HuH-7.5 (cell line): ENCODE data around the gene NAGK.

Experiments used
- DNase-seq: peaks from one replicate; pipeline ENCODE4 v3.0.0; 2011; ENCODE audit warnings: low spot score

Gene NAGK

DNA sequence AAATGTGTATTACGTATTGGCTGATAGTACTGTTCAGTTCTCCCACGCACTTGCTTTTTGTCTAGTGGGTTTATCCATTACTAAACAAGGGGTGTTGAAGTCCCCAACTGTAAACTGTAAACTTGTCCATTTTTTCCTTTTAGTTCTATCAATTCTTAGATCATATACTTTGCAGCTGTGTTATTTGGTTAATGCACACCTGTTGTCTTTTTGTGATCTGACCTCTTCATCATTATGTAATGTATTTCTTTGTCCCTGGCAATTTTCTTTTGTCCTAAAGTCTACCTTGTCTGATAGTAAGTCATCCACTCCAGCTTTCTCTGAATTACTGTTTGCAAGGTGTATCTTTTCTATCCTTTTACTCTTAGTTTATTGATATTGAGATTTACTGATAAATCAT, 39.6 kb downstream of the NAGK start:
- DNase-seq, result no peak

DNA sequence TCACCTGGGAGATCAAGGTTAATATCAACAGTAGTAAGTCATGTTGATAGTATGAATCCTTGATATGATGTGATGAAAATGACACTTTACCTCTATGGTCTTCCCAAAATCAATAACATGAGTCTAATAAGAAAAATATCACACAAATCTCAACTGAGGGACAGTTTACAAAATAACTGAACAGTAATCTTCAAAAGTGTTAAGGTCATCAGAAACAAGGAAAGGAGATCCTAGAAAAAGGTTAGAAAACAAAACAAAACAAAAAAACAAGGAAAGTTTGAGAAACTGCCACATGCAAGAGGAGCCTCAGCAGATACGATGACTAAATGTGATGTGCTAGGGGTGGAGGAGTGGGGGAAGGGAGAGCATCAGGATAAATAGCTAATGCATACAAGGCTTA, 45.4 kb downstream of the NAGK start:
- no peak for DNase-seq

DNA sequence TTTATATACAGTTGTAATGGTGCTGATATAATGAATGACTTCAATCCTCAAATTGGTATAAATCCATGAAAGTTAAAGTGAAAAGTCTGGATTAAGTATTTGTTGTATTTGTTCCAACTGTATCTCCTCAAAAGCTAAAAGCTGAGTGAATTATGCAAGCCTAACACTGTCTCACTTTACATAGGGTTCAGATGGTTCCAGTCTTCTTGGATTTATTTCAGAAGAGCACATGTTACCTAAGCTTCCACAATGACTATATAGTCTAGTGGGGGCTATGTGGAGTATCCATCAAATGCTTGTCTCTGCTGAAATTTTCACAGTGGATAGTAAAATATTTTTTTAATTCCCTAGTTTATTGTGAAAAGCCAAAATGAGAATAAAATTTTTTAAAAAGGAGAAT, 48.6 kb downstream of the NAGK start:
- no peak for DNase-seq

DNA sequence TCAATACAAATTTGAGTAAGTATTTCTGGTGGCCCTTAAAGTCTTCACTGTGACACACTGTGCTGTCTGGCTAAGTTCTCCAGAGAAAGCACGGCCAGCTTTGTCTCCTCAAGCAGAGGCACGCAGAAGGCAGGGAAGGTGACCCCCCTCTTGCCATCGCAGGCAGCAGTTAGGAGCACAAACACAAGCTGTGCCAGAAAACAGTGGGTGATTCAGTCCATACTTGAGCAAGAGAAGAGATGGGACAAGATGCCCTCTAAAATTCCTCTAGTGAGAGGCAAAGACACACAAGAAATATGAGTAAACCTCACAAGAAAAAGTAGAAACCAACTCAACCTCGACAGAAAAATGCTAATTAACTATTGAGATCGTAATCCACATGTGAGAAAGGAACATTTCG, 51.7 kb downstream of the NAGK start:
- no peak for DNase-seq

DNA sequence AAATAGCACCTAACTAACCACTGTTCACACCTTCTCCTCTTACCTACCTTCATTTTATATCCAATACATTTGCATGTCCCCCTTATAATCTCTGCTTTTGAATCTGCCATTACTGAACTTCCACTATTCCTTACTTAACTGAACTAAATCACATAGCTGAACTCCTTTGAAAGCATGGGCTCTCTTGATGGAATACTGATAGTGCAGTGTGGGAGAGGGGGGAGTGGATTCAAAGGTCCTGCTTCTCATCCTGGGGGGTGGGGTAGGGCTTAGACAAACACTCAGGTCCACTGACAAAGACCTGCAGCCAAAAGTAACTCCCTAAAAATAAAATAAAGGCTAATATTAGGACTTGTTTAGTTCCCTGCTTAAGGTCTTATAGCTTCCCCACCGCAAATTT, 53.0 kb downstream of the NAGK start:
- DNase-seq, result no peak

DNA sequence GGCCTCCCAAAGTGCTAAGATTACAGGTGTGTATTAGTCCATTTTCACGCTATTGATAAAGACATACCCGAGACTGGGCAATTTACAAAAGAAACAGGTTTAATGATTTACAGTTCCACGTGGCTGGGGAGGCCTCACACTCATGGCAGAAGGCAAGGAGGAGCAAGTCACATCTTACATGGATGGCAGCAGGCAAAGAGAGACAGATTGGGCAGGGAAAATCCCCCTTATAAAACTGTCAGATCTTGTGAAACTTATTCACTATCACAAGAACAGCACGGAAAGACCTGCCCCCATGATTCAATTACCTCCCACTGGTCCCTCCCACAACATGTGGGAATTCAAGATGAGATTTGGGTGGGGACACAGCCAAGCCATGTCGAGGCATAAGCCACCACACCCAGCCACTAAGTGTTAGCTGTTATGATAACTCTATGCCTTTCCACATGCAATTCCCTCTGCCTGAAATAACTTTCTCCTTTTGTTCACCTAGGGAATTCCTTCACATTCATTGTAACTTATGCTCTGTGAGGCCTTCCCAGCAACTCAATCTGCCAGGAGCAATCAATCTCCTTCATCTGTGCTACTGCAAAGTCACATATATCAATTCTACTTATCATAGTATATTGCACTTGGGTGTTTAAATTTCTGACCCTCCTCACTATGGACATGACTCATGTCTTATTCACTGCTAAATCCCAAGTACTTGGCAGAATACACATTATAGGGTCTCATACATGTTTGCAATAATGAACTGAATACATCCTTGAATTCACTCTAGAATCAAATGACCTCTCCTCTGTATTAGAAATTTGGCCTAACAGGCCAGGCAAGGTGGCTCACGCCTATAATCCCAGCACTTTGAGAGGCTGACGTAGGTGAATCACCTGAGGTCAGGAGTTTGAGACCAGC, 54.2 kb downstream of the NAGK start:
- no peak for DNase-seq

DNA sequence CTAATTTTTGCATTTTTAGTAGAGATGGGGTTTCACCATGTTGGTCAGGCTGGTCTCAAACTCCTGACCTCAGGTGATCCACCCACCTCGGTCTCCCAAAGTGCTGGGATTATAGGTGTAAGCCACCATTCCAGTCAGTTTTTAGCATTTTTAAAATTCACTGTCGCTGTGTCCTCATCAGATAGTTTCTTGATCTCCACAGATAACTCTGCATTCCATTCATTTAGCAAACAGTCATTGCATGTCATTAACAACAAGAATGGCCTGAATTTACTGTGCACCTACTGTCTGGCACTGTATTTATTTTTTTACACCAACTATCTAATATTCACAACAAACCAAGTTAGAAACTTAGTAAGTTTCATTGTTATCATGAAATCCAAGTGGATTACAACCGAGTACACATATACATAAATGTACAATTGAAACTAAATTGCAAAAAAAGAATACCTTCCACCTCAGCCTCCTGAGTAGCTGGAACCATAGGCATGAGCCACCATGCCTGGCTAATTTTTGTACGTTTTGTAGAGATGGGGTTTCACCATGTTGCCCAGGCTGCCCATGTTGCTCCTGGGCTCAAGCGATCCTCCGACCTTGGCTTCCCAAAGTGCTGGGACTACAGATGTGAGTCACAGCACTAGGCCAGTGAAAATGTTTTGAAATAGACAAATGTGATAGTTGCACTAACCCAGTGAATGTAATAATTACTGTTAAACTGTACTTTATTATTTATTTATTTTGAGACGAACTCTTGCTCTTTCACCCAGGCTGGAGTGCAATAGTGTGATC, 57.3 kb downstream of the NAGK start:
- no peak for DNase-seq

DNA sequence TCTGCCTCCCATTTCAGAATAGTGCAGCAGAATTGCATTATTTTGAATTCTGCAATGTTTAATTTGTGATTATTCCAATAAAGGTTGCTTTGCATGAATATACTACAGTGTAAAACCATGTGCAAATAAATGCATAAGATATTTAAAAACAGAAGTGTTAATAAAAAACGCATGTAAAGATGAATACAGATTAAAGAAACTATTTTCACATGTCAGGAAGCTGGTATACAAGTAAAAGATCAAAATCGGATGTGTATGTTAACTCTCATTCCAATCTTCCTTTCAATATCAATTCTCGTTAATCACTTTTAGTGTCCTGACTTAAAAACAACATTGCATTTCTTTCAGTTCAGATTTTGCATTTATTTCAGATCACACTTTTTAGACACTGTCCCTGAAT, 58.5 kb downstream of the NAGK start:
- DNase-seq, result no peak
